Epithelial cell of prostate (primary cell): Measurements from ENCODE around the gene NCEH1.
"Not testable (repeated sequence)": the region's sequence is repeated elsewhere in the genome, so short reads cannot be mapped to it uniquely, and the experiment has no call there.

ENCODE experiments used
- DNase-seq: peaks from one replicate; pipeline ENCODE4 v3.0.0-alpha.2; 2011; ENCODE audit warnings: low read depth, low spot score
- H3K27ac ChIP-seq: fragments of 450-650 bp; 2 replicates; pipeline ENCODE4 v1.5.1; 2017; ENCODE audit warnings: mild to moderate bottlenecking

Gene NCEH1

DNA sequence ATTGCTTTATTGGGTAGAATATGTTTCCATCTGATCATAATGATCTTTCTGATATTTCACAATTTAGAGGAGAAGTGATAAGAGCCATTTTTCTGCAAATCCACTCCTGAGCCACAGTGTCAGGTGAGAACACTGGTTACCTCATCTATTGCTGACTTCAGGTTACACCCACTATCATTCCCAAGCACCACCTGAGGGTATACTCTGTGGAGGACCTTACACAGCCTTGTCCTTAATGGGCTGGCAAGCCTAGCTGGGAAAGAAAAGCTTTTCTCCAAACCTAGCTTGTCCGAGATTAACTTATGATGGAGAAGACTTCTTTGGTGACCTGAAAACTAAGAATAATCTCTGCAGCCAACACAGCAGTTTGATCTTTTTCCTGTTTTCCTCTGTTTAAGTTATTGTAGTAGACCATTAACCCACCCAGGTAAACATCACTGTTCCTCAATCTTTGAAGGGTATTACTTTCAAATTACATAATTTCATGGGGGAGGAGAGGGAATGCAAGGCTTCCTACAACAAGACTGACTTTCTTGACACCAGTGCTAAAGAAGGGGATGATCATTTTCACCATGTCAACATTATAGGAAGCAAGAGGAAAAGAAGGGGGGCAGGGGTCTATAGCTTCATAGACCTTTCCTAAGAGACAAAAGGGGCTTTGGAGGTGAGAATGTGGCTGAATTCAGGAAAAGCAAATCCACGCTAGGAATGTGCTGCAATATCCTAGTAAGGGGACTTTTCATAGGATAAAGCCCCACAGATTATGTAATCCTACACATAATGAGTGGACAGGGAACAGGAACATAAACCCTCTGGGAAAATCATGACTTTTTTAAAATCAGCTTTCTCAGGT is 1.7 kb downstream of the NCEH1 start:
- peak overlapping the region; percentile 90 for H3K27ac ChIP-seq
- no peak for DNase-seq

DNA sequence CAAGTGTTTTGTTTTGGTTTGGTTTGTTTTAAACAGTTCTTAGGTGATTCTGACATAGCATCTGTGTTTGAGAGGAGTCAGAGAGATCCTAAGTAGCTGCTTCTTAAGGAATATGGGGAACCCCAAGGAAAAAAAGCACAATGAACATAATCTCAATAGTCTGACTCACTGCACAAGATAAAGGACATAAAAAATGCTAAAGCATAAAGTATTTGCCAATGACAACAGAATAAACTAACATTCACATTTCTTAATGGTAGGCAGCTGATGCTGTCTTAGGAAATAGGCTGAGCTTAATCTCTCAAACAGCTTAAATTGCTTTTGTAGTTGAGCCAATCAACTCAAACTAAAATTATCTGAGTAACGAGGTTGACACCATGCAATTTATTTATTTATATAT is 2.9 kb downstream of the NCEH1 start:
- H3K27ac ChIP-seq: no peak overlapping the region
- no peak for DNase-seq

DNA sequence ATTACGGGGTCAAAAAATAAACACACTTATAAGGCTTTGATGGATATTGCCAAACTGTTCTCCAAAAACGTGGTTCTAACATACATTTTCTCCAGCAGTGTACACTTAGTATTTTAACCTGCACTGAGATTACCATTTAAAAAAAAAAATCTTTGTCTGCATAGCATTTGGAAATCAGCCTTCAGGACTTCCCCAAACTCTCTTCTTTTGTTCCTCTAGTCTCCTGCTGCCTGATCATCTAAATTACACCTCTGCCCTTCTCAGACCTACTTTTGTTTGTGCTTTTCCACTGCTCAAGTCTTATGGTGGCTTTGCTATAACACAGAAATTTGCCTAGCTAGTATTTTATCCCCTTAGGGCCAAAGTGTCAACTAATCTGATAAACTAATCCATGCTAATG is 3.8 kb downstream of the NCEH1 start:
- no peak for DNase-seq
- no peak overlapping the region for H3K27ac ChIP-seq

DNA sequence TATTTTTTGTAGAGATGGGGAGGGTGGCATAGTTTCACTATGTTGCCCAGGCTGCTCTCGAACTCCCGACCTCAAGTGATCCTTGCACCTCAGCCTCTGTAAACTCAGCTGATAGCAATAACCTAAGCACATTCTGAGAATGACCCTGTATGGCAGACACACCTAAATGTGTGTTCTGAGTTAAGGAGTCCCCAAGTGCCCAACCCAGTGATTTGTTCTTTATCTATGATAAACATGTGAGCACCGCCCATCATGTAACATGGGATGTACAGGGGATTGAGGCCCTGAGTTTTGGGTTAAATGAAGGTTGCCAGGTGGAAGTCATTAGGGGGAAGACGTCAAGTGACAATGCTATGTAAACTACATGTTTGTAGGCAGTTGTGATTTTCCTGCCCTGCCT is 5.7 kb downstream of the NCEH1 start:
- no peak overlapping the region for H3K27ac ChIP-seq

DNA sequence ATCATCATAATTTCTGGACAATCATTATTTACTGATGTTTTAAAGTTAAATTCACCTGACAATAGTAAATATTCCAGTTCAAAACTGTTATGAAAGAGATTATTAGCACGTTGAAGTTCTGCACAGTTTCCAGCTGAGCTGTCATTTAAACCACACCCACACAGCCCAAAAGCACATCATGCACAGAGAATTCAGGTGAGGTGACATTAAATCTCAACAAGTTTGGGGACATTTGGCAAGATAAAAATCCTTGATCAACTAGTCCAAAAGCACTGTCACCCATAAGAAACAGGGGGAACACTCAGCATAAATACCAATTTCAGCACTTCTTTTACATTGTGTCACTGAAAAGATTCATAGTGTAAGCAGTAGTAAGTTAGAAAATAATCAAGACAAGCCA is 6.9 kb downstream of the NCEH1 start:
- no peak for DNase-seq
- no peak overlapping the region for H3K27ac ChIP-seq

More for the DNA sequence above, 5.7 kb downstream of the NCEH1 start:
- DNase-seq: no peak

- not testable (repeated sequence) for H3K27ac ChIP-seq
Measured at GRCh38 chr3:172702731-172703130, 8.1 kb downstream of the NCEH1 start.

GRCh38 chr3:172702256-172702655 is 8.6 kb downstream of the NCEH1 start:
- H3K27ac ChIP-seq: no peak overlapping the region

More at GRCh38 chr3:172702731-172703130, 8.1 kb downstream of the NCEH1 start:
- DNase-seq: not testable (repeated sequence)

DNA sequence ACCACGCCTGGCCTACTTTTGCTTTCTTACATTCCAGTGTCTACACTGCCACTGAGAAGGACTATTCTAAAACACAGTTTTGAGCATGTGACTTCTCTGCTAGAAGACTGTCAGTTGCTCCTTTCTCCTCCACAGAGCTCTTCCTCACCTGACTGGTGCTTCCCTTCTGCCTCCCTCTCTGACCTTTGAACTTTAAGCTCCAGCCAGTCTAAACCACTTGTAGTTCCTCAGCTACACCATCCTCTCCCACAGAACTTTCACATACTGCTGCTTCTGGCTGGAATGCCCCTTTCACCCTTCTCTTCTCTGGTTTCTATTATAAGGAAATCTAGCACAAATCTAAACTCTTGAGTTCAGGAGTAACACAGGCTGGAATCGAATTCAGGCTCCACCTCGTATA is 9.1 kb downstream of the NCEH1 start:
- no peak for DNase-seq
- H3K27ac ChIP-seq: no peak overlapping the region

More at GRCh38 chr3:172702256-172702655, 8.6 kb downstream of the NCEH1 start:
- no peak for DNase-seq

DNA sequence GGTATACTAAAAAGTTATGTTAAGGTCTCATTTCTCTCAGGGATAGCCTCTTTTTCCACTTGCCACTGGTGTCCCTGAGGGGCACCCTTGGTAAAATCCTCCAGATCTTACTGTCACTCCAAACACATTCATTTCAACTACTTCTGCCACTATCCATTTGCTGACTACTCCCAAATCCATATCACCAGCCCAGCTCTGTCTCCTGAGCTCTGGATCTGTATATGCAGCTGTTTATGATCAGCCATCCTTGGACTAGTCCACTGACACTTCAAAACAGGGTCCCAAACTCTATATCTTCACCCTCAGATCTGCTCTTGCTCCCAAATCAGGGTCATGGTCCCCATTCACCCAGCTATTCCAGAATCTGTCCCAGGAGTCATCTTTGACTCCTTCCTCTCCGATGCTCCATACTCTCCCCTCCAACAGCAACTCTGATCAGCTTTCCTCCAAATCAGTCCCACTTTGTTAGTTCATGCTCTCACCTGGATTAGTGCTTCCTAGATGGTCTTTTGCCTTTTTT is 9.9 kb downstream of the NCEH1 start:
- no peak overlapping the region for H3K27ac ChIP-seq
- DNase-seq: no peak

- no peak for DNase-seq
Measured at GRCh38 chr3:172700256-172700655, 10.6 kb downstream of the NCEH1 start.

GRCh38 chr3:172699031-172699430 is 11.8 kb downstream of the NCEH1 start:
- no peak for DNase-seq
- no peak overlapping the region for H3K27ac ChIP-seq

More at GRCh38 chr3:172700256-172700655, 10.6 kb downstream of the NCEH1 start:
- no peak overlapping the region for H3K27ac ChIP-seq

DNA sequence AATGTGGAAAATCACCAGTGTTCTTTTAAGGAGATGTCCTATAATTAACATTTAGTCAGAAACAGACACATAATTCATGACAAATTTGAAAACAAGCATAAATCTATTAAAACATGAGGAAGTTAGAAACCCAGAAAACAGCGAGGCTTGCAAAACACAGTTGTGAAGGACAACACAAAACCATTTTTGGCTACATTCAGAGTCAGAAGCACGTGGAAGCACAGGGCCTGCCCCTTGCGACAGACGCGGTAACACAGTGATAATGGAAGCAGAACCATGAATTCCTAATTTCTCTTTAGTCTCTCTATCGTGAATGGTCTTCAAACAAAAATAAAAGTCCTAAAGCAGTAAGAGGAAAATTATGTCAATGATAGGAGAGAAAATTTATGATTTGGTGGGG is 12.2 kb downstream of the NCEH1 start:
- DNase-seq: no peak
- H3K27ac ChIP-seq: no peak overlapping the region

DNA sequence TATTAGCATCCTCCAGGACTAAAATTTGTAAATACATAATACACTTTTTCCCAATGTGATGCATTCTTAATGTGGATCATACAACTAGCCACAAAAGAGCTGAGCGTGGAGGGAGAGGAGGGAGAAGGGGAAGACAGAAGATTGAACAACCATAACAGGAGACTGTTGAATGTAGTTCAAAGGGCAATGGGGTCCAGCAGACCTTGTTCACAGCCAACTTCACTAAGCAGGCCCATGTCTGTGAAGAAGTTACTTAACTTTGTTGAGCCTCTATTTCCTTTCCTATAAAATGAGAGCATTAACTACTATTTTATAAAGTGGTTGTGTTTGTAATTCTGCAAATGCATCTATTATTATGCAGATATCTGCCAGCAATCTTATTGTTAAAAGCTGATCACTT is 13.3 kb downstream of the NCEH1 start:
- no peak overlapping the region for H3K27ac ChIP-seq
- no peak for DNase-seq

DNA sequence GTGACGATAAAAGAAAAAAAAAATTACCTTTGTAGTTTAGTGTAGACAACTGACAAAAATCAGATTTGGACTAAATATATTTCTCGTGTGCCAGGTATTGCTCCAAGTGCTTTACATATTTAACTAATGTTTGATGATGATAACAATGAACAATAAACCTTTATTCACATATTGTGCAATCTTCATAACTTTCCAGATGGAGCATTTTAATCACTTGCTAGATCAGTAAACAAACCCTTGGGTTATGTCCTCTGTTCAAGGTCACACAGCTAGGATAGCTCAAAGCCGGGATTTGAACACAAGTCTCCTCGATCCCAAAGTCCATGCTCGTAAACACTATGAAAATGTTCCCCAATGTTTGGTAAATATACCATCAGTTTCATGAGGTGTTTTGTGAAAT is 14.5 kb downstream of the NCEH1 start:
- DNase-seq: no peak
- no peak overlapping the region for H3K27ac ChIP-seq

- no peak for DNase-seq
- H3K27ac ChIP-seq: no peak overlapping the region
Measured at GRCh38 chr3:172694573-172695246, 16.2 kb downstream of the NCEH1 start.

- no peak for DNase-seq
- peak overlapping the region; percentile 3 for H3K27ac ChIP-seq
Measured at GRCh38 chr3:172692751-172693338, 18.0 kb downstream of the NCEH1 start.

- DNase-seq: no peak
- no peak overlapping the region for H3K27ac ChIP-seq
Measured at GRCh38 chr3:172690936-172691335, 19.9 kb downstream of the NCEH1 start.

DNA sequence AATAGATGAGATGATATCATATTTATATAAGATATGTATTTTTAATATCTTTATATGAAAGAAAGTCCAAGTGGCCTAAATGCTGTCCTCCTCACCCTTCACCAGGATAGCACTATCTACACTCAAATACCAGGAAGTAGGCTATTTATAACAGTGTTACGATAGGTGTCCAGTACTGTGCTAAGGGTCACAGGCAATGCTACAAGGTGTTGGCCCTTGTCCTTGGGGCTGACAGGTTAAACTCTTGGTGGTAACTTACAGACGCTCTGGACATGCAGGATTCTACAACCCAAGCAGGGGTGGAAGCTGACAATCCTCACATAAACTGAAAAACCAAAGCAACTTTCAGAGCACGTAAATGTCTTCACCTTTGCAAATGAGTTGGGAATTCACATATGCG is 22.3 kb downstream of the NCEH1 start:
- no peak overlapping the region for H3K27ac ChIP-seq
- no peak for DNase-seq

DNA sequence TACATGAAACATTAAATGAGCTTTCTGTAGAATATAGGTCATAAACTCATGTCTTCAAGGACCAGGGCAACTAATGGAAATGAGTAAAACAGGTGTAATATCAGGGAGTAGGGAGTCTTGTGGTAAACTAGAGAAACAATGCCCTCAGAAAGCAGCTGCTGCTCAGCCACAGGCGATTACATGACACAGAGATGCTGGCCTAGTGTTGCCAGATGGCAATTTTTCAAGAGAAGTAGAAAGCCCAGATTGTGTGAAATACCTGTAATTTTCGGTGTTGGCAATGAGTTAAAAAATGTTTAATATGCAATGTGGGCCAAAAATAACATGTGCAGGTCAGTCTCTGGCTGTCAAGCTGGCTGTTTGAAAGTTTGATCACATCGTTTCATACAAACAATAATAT is 23.4 kb downstream of the NCEH1 start:
- no peak for DNase-seq
- H3K27ac ChIP-seq: peak overlapping the region; percentile 84

GRCh38 chr3:172685331-172686214 is 25.3 kb downstream of the NCEH1 start:
- no peak for DNase-seq
- peak overlapping the region; percentile 84 for H3K27ac ChIP-seq
